GM18498 (cell line): ENCODE measurements around the gene TMEM108.

Experiments used
- ATAC-seq: cut with Tn5 transposase; IDR thresholded peaks from one replicate; pipeline ENCODE4 v1.9.1; 2021; ENCODE audit warnings: mild to moderate bottlenecking, moderate library complexity; ENCODE audit not compliant: unreplicated experiment

Gene TMEM108

DNA sequence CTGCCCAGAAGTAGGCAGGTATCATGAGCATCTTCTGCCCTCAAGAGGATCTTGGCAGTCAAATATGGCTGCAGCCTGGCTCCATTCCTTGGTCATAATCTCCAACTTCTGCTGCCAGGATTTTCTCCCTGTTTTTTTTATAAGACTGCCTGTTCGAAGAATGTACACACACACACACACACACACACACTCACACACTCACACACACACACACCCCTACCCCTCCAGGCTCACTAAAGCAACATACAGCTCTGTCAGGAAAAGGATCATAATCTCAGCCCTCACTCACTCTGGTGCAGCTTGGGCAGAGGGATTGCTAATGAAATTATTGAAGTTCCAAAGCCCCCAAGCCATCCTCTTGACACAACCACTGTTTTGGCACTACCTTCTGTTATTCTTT, 232.4 kb downstream of the TMEM108 start:
- ATAC-seq: no peak

DNA sequence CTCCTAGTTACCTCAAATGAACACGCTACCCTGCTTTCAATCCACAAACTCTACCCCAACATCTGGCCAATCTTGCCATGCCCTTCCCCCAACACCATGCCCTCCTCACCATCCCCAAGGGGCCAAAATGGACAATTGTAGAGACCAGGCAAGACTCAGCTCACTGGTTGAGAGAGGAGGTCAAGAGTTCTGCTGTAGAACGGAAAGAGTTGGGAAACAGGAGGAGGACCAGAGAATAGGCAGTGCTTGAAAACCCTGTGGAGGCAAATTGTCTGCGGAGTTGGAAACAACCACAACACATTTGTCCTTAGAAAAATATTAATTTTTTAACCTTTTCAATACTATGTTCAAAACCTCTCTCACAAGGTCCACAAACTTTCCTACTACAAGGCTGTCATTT, 232.9 kb downstream of the TMEM108 start:
- ATAC-seq: no peak

DNA sequence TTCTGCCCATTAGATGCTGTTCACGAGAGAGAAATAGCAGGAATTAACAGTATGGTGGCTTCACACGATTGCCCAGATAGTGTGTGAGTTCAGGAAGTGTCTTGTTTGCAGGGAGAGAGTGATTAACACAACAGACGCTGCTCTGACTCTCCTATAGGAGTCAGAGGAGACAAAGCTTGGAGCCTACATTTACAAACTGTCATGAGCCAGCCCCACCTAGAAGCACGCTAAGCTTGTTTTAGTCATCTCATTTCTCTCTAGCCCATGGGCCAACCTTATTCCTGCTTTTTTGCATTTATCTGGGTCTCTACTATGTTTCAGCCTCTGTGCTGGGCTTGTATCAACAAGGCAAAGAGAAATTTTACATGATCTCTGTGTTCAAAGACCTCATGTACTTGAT, 233.3 kb downstream of the TMEM108 start:
- ATAC-seq: no peak

DNA sequence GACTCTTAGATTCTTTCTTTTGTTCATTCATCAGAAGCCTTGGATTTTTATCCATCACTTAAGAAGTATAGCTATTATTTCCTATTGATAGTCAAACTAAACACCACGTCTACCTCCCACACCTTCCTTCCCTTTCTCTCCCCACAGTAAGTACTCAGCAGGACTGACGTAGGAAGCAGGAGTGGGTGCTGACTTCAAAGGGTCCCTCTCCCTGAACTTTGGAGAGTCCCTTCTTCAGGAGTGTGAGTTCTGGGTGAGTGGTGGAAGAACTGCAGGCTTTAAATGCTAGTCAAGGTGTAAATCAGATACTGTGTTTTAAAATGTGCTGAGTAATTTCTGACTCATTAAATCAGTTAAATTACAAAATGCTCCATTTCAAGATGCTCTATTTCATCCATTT, 235.2 kb downstream of the TMEM108 start:
- no peak for ATAC-seq

DNA sequence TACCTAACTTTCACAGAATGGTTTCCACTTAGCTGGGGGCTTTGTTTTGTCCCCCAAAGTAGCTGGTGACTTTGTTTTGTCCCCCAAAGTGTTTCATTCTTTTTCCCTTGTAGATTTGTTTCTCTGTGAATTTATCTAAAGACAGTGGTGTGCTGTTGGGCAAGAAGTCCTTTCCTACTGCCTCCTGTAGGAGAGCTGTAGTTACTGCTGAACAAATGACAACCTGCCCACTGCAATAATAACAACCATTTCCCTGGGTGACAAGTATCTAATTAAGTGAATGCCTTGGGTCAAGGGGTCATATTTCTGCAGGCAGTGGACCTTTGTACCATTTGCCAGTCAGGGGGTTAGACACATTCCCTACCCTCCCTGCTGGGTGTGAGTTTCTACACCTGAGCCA, 236.3 kb downstream of the TMEM108 start:
- ATAC-seq: no peak

DNA sequence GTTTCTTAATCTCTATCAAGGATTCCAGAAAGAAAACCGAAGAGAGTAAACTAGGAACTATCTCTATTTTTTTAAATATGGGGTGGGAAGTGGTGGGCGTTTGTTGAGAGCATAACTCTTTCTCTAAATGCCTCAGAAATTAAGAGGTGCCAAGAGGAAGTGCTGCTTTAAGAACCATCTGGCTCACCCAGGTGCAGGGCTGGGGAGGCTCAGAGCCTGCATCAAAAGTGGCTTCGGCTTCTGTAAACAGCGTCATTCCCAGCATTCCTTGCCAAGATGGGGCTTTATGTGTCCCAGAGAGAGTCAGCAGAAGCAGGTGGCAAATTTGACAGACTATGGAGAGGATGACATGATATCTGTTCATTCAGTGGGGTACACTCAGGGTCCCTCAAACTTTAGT, 238.4 kb downstream of the TMEM108 start:
- ATAC-seq: peak; percentile 50

DNA sequence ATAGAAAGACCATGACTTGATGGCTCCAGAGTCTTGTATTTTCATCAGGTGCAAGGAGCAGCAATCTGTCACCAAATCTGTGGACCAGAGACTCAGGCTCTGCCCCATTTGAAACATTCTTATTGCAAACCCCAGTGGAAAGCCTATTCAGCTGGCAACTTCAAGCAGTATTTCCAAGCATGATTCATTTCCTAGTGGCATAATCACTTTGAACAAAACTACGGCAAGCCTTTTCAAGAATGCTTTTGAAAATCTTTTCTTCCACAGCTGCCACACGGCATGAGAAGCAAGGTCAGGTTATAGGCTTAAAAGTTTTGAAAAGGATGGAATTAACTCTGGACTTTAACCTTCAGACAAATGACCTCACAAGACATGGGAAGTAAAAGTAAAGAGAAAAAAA, 239.6 kb downstream of the TMEM108 start:
- no peak for ATAC-seq

DNA sequence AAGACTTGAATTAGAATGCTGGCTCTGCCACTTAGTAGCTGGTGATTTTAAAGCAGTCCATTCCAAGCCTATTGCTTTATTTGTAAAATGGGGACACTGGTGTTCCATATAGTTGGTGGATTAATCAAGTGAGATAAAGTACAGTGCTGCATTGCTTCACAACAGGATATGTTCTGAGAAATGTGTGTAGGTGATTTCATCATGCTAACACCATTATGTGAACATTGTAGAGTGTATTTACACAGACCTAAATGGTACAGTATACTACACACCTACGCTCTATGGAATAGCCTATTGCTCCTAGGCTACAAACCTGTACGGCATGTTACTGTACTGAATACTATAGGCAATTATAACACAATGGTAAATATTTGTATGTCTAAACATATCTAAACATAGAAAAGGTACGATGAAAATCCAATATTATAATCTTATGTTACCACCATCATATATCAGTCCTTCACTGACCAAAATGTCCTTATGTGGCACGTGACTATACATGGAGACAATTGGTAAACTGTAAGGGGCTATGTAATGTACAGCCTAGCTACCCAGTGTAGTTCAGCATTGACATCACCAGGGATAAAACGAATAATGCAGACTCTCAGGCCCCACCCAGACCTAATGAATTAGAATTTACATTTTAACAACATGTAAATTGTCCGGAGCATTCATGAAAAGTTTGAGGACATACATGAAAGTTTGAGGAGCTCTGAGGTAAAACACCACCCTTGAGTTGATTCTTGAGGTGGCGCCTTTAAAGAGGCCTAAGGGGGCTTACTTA, 240.3 kb downstream of the TMEM108 start:
- no peak for ATAC-seq

DNA sequence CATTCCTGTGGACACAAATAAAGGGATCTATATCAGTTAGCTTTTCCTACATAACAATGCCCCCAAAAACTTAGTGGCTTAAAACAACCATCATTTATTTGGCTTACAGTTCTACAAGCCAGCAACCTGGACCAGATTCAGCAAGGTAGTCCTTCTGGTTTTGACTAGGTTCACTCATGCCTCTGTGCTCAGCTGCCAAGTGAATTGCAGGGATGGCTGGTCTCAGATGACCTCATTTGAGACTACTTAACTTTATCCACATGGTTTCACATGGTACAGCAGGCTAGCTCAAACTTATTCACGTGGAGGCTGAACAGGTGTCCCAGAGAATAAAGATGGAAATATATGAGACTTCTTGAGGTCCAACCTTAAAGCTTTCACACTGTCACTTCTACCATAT, 242.4 kb downstream of the TMEM108 start:
- ATAC-seq: no peak

DNA sequence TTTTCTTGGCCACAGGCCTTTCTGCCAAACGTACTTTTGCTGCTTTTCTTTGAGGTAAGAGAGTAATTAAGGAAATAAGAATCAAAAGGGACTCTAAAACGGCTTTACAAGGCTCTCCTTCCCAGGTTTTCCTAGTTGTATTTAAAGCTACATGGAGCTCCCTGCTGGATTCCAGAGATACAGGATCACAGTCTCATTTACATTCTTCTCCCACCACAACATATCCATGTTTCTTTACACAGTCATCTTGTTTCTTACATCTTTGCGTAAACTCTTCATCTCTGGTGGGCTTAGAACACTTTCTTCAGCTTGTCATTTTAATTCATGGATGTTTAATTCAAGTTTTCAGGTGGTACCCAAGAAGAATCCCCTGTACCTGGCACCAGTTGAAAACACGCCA, 244.0 kb downstream of the TMEM108 start:
- no peak for ATAC-seq

DNA sequence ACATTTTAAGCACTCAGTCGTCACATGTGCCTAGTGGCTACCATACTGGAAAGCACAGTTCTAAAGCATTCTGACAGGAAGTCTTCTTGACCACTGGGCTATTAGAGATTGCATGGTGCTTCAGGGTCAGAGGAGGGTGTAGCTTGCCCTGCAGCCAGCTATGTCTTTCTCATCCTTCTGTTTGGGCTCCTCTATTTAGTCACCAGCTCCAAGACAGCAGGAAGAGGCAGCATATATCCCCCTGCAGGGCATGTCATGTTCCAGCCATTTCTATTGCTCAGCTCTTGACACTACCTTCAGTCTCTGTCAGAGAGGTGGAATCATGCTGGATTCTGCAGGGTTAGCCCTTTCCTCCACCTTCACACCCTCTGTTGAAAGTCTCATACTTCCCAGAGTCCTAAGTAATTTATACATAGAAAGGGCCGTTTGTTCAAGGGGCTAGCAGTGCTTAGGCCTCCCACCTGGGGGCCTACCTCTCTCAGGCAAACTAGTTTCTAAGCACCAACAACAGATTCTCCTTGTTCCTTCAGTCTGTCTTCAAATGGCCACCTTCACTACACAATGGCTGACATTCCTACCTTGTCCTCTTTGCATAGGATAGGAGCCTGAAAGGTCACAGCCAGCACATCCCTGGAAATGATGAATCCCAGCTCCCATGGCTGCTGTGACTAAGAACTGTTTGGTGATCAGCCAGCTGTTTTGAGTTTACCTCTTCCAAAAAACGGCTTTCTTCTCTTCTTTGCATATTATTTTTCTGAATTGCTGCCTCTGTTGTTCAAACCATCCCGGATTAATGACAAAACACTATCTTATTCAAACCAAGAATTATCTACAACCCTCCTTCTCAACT, 246.0 kb downstream of the TMEM108 start:
- ATAC-seq: no peak

DNA sequence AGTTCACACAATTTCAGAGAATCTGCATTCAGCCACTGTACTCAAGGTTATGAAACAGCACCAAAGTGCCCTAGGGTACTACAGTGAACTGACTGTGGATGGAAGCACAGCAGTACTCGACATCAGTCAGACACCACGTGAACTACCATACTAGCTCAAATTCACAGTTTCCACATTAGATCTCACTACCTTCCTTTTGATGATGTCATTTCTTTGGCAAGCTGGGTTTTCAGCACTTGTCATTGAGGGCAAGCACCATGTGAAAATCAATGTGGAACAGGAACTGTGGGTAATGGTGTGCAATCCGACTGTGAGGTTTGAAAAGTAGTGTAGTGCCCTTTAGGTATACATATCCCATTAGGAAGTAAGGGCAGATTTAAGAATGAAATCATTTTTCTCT, 251.1 kb downstream of the TMEM108 start:
- ATAC-seq: no peak

DNA sequence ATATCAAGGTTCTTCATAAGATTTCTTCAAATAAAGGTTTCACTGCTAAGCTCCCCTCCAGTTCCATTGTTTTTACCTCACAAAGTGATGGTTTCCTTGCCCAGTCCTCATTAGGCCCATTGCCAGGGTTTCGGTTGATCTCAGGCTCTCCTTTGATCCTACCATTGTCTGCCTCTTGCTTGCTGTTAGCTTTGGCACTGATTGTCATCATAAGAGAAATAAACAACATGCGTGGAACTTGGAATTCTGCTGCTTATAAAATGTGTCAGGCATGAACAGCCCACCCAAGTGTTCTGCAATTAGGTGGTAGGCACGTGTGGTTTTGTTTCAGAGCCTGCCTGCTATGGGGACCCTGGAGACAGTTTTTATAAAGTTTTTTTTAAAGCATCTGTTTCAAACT, 254.1 kb downstream of the TMEM108 start:
- no peak for ATAC-seq

DNA sequence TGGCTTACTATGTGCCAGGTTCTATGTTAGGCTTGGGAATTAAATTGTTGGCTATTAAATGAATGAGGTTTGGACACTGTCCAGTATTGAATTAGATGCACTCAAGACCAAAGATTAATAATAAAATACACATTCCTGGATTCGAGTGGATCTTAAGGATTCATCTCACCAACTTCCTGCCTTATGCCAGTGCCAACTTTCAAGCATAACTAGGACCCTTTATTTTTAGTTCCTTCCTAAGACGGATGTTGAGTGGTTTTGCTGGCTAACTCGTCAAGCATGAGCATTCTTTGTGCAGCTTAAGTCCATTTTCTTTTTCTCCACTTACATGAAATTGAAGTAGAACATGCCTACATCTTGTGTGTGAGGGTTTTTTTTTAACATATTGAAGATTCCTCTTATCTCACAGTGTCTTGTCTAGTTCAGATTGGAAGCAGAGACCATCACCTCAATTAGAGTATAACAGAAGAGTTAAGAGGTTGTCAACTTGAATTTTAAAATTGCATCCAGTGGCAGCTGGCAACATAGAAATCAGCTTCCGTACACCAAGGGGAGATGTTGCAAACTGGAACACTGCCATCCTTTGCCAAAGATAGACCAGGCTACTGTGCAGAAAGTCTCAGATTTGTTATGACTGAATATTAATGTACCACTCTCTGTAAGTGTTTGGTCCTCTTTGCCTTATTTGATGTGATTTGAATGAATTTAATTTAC, 255.4 kb downstream of the TMEM108 start:
- ATAC-seq: no peak

DNA sequence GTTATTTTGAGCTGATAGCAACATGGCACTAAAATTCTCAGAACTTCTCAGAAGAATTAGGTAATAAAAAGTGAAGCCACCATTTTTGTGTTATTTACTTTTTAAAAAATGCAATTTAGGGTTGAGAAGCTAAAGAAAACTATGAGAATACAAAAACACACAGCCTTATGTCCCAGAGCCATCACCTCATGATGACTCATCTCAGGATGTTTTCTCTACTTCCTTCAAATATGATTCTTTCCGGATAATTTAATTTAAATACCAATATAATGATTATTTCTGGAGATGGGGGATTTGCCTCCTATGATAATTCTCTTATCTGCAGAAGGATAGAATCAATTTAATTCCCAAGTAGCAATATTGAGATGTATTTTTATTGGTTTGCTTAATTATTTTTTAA, 256.1 kb downstream of the TMEM108 start:
- ATAC-seq: no peak

DNA sequence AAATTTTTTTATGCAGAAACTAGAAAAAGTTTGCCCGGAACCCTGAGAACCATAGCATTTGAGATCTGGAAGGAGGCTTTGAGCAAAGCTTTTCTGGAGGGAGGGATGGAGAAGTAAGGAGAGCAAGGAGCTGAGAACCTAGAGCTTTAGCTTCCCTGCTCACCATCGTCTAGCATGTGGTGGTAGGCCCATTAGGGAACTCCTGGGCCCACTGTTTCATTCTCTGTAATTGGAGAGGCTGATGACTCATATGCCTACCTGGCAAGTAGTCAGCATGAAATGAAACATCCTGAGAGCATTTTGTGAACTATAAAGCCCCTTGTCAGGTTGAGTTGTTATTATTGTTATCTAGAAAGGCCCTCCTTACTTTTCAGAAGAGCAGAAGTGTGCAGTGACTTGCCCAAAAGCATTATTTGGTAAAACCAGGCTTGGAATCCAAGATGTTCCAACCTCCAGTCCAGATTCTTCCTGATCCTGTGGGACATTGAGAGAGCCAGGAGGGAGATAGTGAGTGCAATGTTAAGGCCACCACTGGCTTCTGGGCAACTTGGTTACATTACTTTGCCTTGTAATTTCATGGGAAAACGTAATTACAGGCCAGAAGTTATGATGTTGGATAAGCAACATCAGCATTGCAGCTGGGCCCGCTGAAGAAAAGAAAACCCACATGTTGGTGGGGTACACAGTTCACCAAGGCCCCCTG, 257.2 kb downstream of the TMEM108 start:
- peak; percentile 83 for ATAC-seq

DNA sequence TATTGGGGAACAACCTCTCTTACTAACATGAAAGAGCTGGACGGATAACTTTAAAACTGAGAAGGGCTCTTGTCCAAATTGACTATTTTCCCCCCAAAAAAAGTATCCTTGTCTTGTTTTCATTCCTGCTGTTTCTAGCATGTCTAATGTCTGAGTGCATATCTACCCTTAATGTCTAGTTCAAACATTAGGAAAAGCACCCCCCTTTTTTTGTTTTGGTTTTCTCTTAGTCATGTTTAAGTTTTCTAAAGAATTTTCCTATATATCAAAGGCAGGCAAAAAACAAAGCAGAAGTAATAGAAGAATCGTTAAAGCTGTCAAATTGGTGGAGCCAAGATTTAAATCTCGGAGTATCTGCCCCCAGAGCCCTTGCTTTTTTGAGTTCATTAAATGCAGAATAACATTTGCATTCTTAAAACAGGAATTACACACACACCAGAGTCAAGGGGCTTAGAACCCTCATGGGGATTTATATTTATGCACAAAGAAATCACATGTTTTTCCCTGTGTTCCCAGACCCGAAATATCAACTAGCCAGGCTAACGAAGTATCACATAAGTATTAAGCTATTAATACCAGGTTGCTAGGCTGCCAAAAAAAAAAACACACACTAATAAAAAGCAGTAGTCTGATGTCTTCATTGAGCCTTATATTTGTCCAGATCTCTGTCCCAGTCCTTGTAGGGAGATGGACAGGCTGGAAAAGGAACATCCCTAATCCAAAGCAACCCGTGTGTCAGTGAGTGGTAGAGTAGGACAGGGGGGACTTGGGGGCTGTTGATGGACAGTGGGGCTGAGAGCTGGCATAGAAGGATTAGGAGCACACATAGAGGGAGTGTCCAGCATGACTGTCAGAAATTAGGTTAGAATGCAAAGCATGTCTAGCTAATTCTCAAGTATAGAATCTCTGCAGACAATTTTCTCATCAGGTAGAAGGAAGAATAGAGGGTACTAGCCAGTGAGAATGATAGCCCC, 258.0 kb downstream of the TMEM108 start:
- ATAC-seq: no peak

DNA sequence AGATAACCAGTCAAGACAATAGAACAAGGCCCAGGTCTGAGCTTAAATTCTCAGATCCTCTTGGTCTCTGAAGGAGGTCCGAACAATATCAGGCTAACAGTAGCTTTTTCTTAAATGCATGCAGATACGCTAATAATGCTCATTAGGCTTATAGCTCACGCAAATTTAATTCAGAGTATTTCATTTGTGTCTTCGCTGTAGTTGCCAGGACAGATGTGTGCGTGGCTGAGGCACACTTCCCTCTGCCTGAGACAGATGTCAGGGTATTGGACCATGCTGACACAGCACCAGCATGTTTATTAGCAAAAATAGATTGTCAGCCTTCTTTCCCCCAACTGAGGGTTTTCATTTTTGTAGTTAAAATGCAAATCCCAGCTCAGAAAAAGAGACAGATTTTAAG, 258.8 kb downstream of the TMEM108 start:
- no peak for ATAC-seq

DNA sequence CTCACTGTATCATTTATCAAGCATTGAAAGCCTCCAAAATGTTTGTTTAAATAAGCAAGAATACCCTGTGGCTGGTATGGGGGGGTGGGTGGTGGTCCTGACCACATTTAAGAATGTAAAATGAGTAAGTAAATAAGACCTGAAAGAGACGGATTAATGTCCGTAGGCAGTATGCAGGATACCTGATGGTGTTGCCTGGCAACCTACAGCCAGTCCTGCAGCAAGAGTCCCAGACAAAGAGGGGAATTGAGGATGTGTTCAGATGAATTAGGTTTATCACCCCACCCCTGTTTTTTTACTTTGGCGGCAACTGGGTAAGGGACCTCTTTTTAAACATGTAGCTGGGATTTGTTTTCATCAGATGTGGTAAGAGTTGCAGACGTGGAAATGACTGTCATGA, 261.9 kb downstream of the TMEM108 start:
- ATAC-seq: no peak

DNA sequence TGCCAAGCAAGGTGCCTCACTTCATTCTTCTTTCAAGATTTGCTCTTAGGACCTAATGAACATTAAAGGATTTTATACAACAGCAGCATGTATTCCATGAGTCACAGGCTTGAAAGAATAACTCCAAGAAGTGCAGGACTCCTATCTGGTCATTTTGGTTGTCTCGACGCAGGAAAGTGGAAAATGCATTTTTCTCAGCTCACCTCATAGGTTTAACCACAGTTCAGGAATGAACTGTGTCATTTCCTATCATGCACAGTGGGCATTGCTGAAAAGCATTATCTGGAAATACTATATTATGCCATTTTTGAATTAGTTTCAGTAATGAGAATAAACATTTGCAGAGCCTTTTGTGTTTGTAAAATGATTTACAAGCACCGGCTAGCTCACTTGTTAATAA, 263.0 kb downstream of the TMEM108 start:
- ATAC-seq: no peak
